HCT116 (cell line): Measurements from ENCODE around the gene SMIM23. TPM values are rescaled to one million over a fixed set of nuclear protein-coding genes. Genes with fewer than 3 reads are reported as not detected.

Experiments
- ATAC-seq: fragments of 200-7000 bp; cut with Tn5 transposase; 2 replicates; pipeline ENCODE4 v1.9.1; 2020; ENCODE audit warnings: mild to moderate bottlenecking, moderate library complexity
- BruUV-seq: library from RNA; stranded (reverse); fragments of 400-500 nt; replicated peaks from 2 replicates; lab custom pipeline; 2021; lab: Mats Ljungman, UMichigan
- CTCF ChIA-PET: fragments of 300-600 bp; sonication (Branson Sonifier 250); formaldehyde crosslinking; loops from one replicate; lab custom pipeline; 2021; ENCODE audit warnings: antibody characterized with exemption; lab: Charles Lee
- POLR2A ChIA-PET: fragments of 300-600, 350-600 bp; sonication (Branson Sonifier 250); formaldehyde crosslinking; loops from one replicate; lab custom pipeline; 2021; ENCODE audit warnings: antibody characterized with exemption; lab: Charles Lee
- RAD21 ChIA-PET, 2 experiments: fragments of 300-600 bp; sonication (Branson Sonifier 250); formaldehyde crosslinking; loops; one replicate each; lab custom pipeline; 2023; ENCODE audit warnings: low total read pairs in 2 of 2; ENCODE audit not compliant: uncharacterized antibody in 2 of 2, unreplicated experiment in 2 of 2, low non-redundant PET in 1 of 2; lab: Charles Lee
- DNase-seq: peaks from one replicate; pipeline ENCODE4 v3.0.0-alpha.2; 2010; ENCODE audit warnings: low read depth, low spot score
- H2AFZ ChIP-seq: fragments of 200-600 bp; shearing (Covaris generic), sonication (generic); 2 replicates; pipeline ENCODE4 v1.6.1; 2017; ENCODE audit warnings: low read depth, mixed run types, mixed read lengths, antibody characterized with exemption, low read length; ENCODE audit not compliant: poor library complexity, severe bottlenecking
- H3K27ac ChIP-seq: 2 replicates; pipeline ENCODE4 v1.5.1; 2012; ENCODE audit warnings: low read depth, low read length
- H3K27me3 ChIP-seq: fragments of 200-600 bp; sonication (generic); 2 replicates; pipeline ENCODE4 v1.6.1; 2016; ENCODE audit warnings: mixed run types, low read length, mixed read lengths; ENCODE audit not compliant: insufficient read depth
- H3K36me3 ChIP-seq, 2 experiments: fragments of 200-500 bp in 1 of 2; fragments of 200-600 bp in 1 of 2; sonication (Bioruptor generic) in 1 of 2; sonication (generic) in 1 of 2; 2 replicates each; pipeline versions ENCODE4 v1.5.1 to v1.6.1; 2014 to 2016; ENCODE audit warnings: low read length in 2 of 2, inconsistent platforms in 1 of 2, mixed read lengths in 1 of 2, mixed run types in 1 of 2; ENCODE audit not compliant: insufficient read depth in 2 of 2, control insufficient read depth in 1 of 2
- H3K4me1 ChIP-seq, 2 experiments: fragments of 200-600 bp in 1 of 2; sonication (generic) in 1 of 2; 2 replicates each; pipeline versions ENCODE4 v1.5.1 to v1.6.1; 2012 to 2017; ENCODE audit warnings: low read length in 2 of 2, inconsistent platforms in 1 of 2, mild to moderate bottlenecking in 1 of 2, mixed read lengths in 1 of 2, mixed run types in 1 of 2, moderate library complexity in 1 of 2; ENCODE audit not compliant: insufficient read depth in 2 of 2, control insufficient read depth in 1 of 2
- H3K4me2 ChIP-seq: fragments of 200-600 bp; sonication (generic); 2 replicates; pipeline ENCODE4 v1.6.1; 2017; ENCODE audit warnings: mixed run types, low read length, mixed read lengths
- H3K4me3 ChIP-seq, 2 experiments: fragments of 200-600 bp in 1 of 2; sonication (generic) in 1 of 2; replicated peaks in 1 of 2; 2 replicates each; pipeline ENCODE4 v1.5.1; 2011 to 2016; ENCODE audit warnings: low read length in 2 of 2, control low read depth in 1 of 2, low read depth in 1 of 2, mild to moderate bottlenecking in 1 of 2, mixed read lengths in 1 of 2, mixed run types in 1 of 2
- H3K79me2 ChIP-seq: fragments of 200-600 bp; sonication (generic); 2 replicates; pipeline ENCODE4 v1.6.1; 2017; ENCODE audit warnings: mild to moderate bottlenecking, mixed run types, low read length, moderate library complexity, mixed read lengths; ENCODE audit not compliant: insufficient read depth
- H3K9ac ChIP-seq: fragments of 200-600 bp; sonication (generic); 2 replicates; pipeline ENCODE4 v1.6.1; 2016; ENCODE audit warnings: low read length, mixed read lengths
- H3K9me2 ChIP-seq: fragments of 200-600 bp; sonication (generic), shearing (Covaris generic); 2 replicates; pipeline ENCODE4 v1.6.1; 2017; ENCODE audit warnings: mixed run types, mild to moderate bottlenecking, moderate library complexity; ENCODE audit not compliant: insufficient read depth
- H3K9me3 ChIP-seq, 2 experiments: fragments of 200-500 bp in 1 of 2; fragments of 200-600 bp in 1 of 2; sonication (Bioruptor generic) in 1 of 2; sonication (generic) in 1 of 2; 2 replicates each; pipeline ENCODE4 v1.6.1; 2014 to 2017; ENCODE audit warnings: low read length in 2 of 2, mixed read lengths in 2 of 2, inconsistent platforms in 1 of 2, low read depth in 1 of 2, mild to moderate bottlenecking in 1 of 2, mixed run types in 1 of 2, moderate library complexity in 1 of 2; ENCODE audit not compliant: control insufficient read depth in 1 of 2, insufficient read depth in 1 of 2
- H4K20me1 ChIP-seq: fragments of 200-600 bp; sonication (generic), shearing (Covaris generic); 2 replicates; pipeline ENCODE4 v1.6.1; 2017; ENCODE audit warnings: mixed run types, mild to moderate bottlenecking, moderate library complexity; ENCODE audit not compliant: insufficient read depth
- CBX3 ChIP-seq: IDR thresholded peaks from 2 replicates; pipeline ENCODE4 v1.6.1; 2012; ENCODE audit warnings: low read depth
- CEBPB ChIP-seq: IDR thresholded peaks from 2 replicates; pipeline ENCODE4 v1.6.1; 2012; ENCODE audit warnings: low read depth
- ELF1 ChIP-seq: IDR thresholded peaks from 2 replicates; pipeline ENCODE4 v1.6.1; 2012; ENCODE audit warnings: low read depth, borderline replicate concordance
- EZH2 ChIP-seq: fragments of 200-600 bp; sonication (generic); IDR thresholded peaks from 2 replicates; pipeline ENCODE4 v1.6.1; 2017; ENCODE audit warnings: antibody characterized with exemption, mixed run types
- FOSL1 ChIP-seq: IDR thresholded peaks from 2 replicates; pipeline ENCODE4 v1.6.1; 2012; ENCODE audit warnings: low read depth
- POLR2A ChIP-seq: IDR thresholded peaks from 2 replicates; pipeline ENCODE4 v1.7.0; 2011; ENCODE audit warnings: borderline replicate concordance; ENCODE audit not compliant: insufficient read depth, insufficient read length; ENCODE audit errors: extremely low read depth
- POLR2AphosphoS5 ChIP-seq: IDR thresholded peaks from 2 replicates; pipeline ENCODE4 v1.6.1; 2011; ENCODE audit warnings: mild to moderate bottlenecking, low read depth, low read length, moderate library complexity
- RAD21 ChIP-seq: IDR thresholded peaks from 2 replicates; pipeline ENCODE4 v1.6.1; 2012; ENCODE audit warnings: low read depth, mild to moderate bottlenecking
- SRF ChIP-seq: IDR thresholded peaks from 2 replicates; pipeline ENCODE4 v1.6.1; 2012; ENCODE audit warnings: low read depth
- TCF7L2 ChIP-seq: IDR thresholded peaks from 2 replicates; pipeline ENCODE4 v1.7.0; 2011; ENCODE audit warnings: borderline replicate concordance, inconsistent platforms; ENCODE audit not compliant: insufficient read depth, insufficient read length; ENCODE audit errors: extremely low read depth
- YY1 ChIP-seq: IDR thresholded peaks from 2 replicates; pipeline ENCODE4 v1.6.1; 2011; ENCODE audit warnings: low read length, low read depth, moderate library complexity, mild to moderate bottlenecking; ENCODE audit not compliant: insufficient replicate concordance; ENCODE audit errors: extremely low read depth
- intact Hi-C: fragments of 100-400 bp; cut with micrococcal nuclease; formaldehyde crosslinking; loops from 2 replicates; pipeline ENCODE4 v1.10.0; 2022
- total RNA-seq: library from RNA; stranded (reverse); gene quantifications from one replicate; pipeline ENCODE4 v1.2.1, GENCODE V29; 2021; ENCODE audit not compliant: unreplicated experiment
- TF ChIP-seq, protein P1 (sequence below): IDR thresholded peaks from 2 replicates; pipeline ENCODE4 v1.6.1; 2012
- TF ChIP-seq, protein P2 (sequence below): IDR thresholded peaks from 2 replicates; pipeline ENCODE4 v1.6.1; 2012
- TF ChIP-seq, protein P3 (sequence below), 3 experiments: fragments of 200-600 bp in 1 of 3; sonication (generic) in 1 of 3; IDR thresholded peaks in 2 of 3; conservative IDR thresholded peaks in 1 of 3; 2 replicates each; pipeline ENCODE4 v1.5.1; 2012 to 2017; ENCODE audit warnings: low read depth in 2 of 3, low read length in 2 of 3, antibody characterized with exemption in 1 of 3, borderline replicate concordance in 1 of 3, control low read depth in 1 of 3, mild to moderate bottlenecking in 1 of 3, mixed read lengths in 1 of 3, mixed run types in 1 of 3, moderate library complexity in 1 of 3; ENCODE audit not compliant: insufficient read depth in 1 of 3

Gene SMIM23
- total RNA-seq, 1 experiment from 2014 or later = not detected

DNA sequence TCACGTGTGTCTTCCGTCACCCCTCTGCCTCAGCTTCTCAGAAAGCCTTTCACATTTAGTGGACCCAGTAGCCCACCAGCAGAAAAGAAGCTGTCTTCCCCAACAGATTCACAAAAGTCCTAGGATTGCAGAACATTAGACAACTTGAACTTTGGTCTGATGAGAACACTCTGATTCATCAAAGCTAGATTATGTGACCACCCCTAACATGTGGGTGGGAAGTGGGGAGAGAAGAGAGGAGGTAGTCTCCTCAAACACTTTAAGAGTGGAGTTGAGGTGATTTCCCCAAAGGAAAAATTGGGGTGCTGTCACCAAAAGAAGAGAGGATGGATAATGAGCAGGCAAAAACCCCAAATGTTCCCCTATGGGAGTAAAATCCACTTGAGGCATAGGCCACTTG lies 41.4 kb upstream of the SMIM23 start:
- no TSS peak for BruUV-seq
- Histone ChIP-seq H3K9me2 (no peaks in the 10 kb centered on the region), H4K20me1 (no peaks in the 10 kb centered on the region), H2AFZ (no peak overlapping the region), H3K79me2 (no peaks in the 10 kb centered on the region), H3K4me2 (no peak overlapping the region), H3K9me3 (no peaks in the 10 kb centered on the region), H3K9ac (no peak overlapping the region), H3K4me3 (no peak overlapping the region), H3K27ac (no peak overlapping the region), H3K27me3 (no peaks in the 10 kb centered on the region), H3K36me3 (no peaks in the 10 kb centered on the region), H3K4me1 (no peaks in the 10 kb centered on the region)
- ChIA-PET RAD21 (no interaction called here), CTCF (no interaction called here), POLR2A (no interaction called here)
- intact Hi-C loops = no loop called here
- no peak for DNase-seq
- TF ChIP-seq CEBPB (no peak), POLR2A (no peak), ELF1 (no peak), FOSL1 (no peak), TCF7L2 (no peak), YY1 (no peak), RAD21 (no peak), POLR2AphosphoS5 (no peak), CBX3 (no peak), EZH2 (no peak), SRF (no peak)
- TF ChIP-seq, protein P1, sequence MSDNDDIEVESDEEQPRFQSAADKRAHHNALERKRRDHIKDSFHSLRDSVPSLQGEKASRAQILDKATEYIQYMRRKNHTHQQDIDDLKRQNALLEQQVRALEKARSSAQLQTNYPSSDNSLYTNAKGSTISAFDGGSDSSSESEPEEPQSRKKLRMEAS = no peak
- TF ChIP-seq, protein P2, sequence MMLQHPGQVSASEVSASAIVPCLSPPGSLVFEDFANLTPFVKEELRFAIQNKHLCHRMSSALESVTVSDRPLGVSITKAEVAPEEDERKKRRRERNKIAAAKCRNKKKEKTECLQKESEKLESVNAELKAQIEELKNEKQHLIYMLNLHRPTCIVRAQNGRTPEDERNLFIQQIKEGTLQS = no peak
- TF ChIP-seq, protein P3, sequence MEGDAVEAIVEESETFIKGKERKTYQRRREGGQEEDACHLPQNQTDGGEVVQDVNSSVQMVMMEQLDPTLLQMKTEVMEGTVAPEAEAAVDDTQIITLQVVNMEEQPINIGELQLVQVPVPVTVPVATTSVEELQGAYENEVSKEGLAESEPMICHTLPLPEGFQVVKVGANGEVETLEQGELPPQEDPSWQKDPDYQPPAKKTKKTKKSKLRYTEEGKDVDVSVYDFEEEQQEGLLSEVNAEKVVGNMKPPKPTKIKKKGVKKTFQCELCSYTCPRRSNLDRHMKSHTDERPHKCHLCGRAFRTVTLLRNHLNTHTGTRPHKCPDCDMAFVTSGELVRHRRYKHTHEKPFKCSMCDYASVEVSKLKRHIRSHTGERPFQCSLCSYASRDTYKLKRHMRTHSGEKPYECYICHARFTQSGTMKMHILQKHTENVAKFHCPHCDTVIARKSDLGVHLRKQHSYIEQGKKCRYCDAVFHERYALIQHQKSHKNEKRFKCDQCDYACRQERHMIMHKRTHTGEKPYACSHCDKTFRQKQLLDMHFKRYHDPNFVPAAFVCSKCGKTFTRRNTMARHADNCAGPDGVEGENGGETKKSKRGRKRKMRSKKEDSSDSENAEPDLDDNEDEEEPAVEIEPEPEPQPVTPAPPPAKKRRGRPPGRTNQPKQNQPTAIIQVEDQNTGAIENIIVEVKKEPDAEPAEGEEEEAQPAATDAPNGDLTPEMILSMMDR (IDR thresholded peaks at IDR 0.05 in 2 of 3, conservative IDR thresholded peaks at IDR 0.05 in 1 of 3; ENCODE audit: borderline replicate concordance in 1 of 3, insufficient read depth in 1 of 3, low read depth in 2 of 3, low read length in 2 of 3) = no peak
- no peak for ATAC-seq
